Dendritic cell treated with granulocyte-macrophage colony-stimulating factor and Interleukin-4, amounts not matched to agents 40 ng/mL and 50 ng/mL, for 4 days (primary cell): ENCODE data around the gene TMEM82.

Experiments used
- H3K27ac Mint-ChIP-seq: one replicate; pipeline ENCODE4 v1.8.0; 2022; ENCODE audit warnings: mild to moderate bottlenecking, mixed read lengths
- H3K27me3 Mint-ChIP-seq: one replicate; pipeline ENCODE4 v1.8.0; 2022; ENCODE audit warnings: mild to moderate bottlenecking, mixed read lengths
- H3K36me3 Mint-ChIP-seq: one replicate; pipeline ENCODE4 v1.8.0; 2022; ENCODE audit warnings: low read depth, mixed read lengths
- H3K4me1 Mint-ChIP-seq: one replicate; pipeline ENCODE4 v1.8.0; 2022; ENCODE audit warnings: low read depth, mixed read lengths
- H3K4me3 Mint-ChIP-seq: one replicate; pipeline ENCODE4 v1.8.0; 2022; ENCODE audit warnings: mild to moderate bottlenecking, moderate library complexity, mixed read lengths
- H3K9me3 Mint-ChIP-seq: one replicate; pipeline ENCODE4 v1.8.0; 2022; ENCODE audit warnings: mixed read lengths
- intact Hi-C: fragments of 100-400 bp; cut with micrococcal nuclease; formaldehyde crosslinking; loops from one replicate; pipeline ENCODE4 v1.15.0; 2022

The TMEM82 gene

GRCh38 chr1:15735304-15736037, 6.8 kb upstream of the TMEM82 start:
- H3K27me3 Mint-ChIP-seq, result no peaks in the 10 kb centered on the region
- peaks cover 86% of the 10 kb centered on the region for H3K36me3 Mint-ChIP-seq
- no peaks in the 10 kb centered on the region for H3K9me3 Mint-ChIP-seq
- no peak overlapping the region for H3K4me3 Mint-ChIP-seq
- H3K4me1 Mint-ChIP-seq, result peaks cover 7% of the 10 kb centered on the region
- intact Hi-C loops, result no loop called here
- H3K27ac Mint-ChIP-seq, result peak overlapping the region; percentile 22

- intact Hi-C loops, result no loop called here
- H3K4me1 Mint-ChIP-seq, result peaks cover 10% of the 10 kb centered on the region
- H3K9me3 Mint-ChIP-seq, result no peaks in the 10 kb centered on the region
- no peaks in the 10 kb centered on the region for H3K27me3 Mint-ChIP-seq
- H3K4me3 Mint-ChIP-seq, result no peak within 1 kb of the TSS
- H3K27ac Mint-ChIP-seq, result peak within 1 kb of the TSS; percentile 38
- H3K36me3 Mint-ChIP-seq, result peaks cover 78% of the 10 kb centered on the region
Measured at GRCh38 chr1:15736038-15736891, 6.0 kb upstream of the TMEM82 start, which contains the start of gene SLC25A34. Gene SLC25A34, plus strand, starts transcription at chr1:15736258. Its CDS starts 228 bp downstream, at chr1:15736486.

DNA sequence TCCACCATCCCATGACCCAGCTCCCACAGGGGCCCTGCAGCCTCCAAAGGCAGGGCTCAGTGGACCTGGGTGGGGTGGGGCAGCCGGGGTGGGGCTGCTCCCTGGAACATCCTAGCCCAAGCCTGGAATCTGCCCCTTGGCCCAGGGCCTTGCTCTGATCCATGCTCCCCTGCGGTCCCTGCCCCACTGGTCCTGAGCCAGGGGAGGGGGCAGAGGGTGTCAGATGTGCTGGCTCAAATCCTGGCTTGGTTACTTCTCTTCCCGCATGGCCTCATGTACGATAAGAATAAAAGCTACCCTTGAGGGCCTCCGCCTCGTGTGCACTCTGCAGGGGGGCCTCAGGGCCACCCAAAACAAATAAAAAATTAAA, 5.4 kb upstream of the TMEM82 start:
- Mint-ChIP-seq H3K36me3 (peaks cover 72% of the 10 kb centered on the region), H3K27ac (peak overlapping the region; percentile 38), H3K27me3 (no peaks in the 10 kb centered on the region), H3K4me1 (peaks cover 13% of the 10 kb centered on the region), H3K9me3 (no peaks in the 10 kb centered on the region), H3K4me3 (no peak overlapping the region)
- intact Hi-C loops, result no loop called here

GRCh38 chr1:15737324-15738319, 4.7 kb upstream of the TMEM82 start:
- intact Hi-C loops, result no loop called here
- Mint-ChIP-seq H3K27me3 (no peaks in the 10 kb centered on the region), H3K4me1 (peaks cover 13% of the 10 kb centered on the region), H3K27ac (peak overlapping the region; percentile 38), H3K4me3 (no peak overlapping the region), H3K36me3 (peaks cover 64% of the 10 kb centered on the region), H3K9me3 (no peaks in the 10 kb centered on the region)

GRCh38 chr1:15738416-15739113, 3.7 kb upstream of the TMEM82 start:
- no peak overlapping the region for H3K4me3 Mint-ChIP-seq
- no peaks in the 10 kb centered on the region for H3K27me3 Mint-ChIP-seq
- peaks cover 13% of the 10 kb centered on the region for H3K4me1 Mint-ChIP-seq
- no peak overlapping the region for H3K27ac Mint-ChIP-seq
- H3K9me3 Mint-ChIP-seq, result no peaks in the 10 kb centered on the region
- intact Hi-C loops, result no loop called here
- H3K36me3 Mint-ChIP-seq, result peaks cover 55% of the 10 kb centered on the region

DNA sequence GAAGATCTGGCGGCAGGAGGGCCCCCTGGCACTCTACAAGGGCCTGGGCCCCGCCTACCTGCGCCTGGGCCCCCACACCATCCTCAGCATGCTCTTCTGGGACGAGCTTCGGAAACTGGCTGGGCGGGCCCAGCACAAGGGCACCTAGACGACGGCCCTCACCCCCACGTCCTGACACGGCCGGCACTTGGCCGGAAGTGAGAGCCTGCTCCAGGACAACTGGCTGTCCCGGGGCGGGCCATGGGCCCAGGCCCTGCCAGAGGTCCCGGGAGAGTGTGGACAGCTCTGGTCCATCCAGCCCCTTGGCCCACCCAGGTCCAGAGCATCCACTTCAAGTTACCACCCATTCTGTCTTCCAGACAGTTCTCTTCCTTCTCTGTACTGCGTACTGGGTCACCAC, 3.0 kb upstream of the TMEM82 start:
- Mint-ChIP-seq H3K4me3 (no peak overlapping the region), H3K9me3 (no peaks in the 10 kb centered on the region), H3K27ac (no peak overlapping the region), H3K27me3 (no peaks in the 10 kb centered on the region), H3K4me1 (peaks cover 13% of the 10 kb centered on the region), H3K36me3 (peaks cover 48% of the 10 kb centered on the region)
- intact Hi-C loops, result no loop called here

- H3K27ac Mint-ChIP-seq, result no peak overlapping the region
- intact Hi-C loops, result loop anchor here (2.0 kb wide), 1 partner anchor 145 kb away; no protein-coding TSS in a partner anchor
- H3K36me3 Mint-ChIP-seq, result peaks cover 43% of the 10 kb centered on the region
- no peaks in the 10 kb centered on the region for H3K9me3 Mint-ChIP-seq
- H3K27me3 Mint-ChIP-seq, result no peaks in the 10 kb centered on the region
- H3K4me3 Mint-ChIP-seq, result no peak overlapping the region
- peaks cover 13% of the 10 kb centered on the region for H3K4me1 Mint-ChIP-seq
Measured at GRCh38 chr1:15739745-15740144, 2.6 kb upstream of the TMEM82 start.

DNA sequence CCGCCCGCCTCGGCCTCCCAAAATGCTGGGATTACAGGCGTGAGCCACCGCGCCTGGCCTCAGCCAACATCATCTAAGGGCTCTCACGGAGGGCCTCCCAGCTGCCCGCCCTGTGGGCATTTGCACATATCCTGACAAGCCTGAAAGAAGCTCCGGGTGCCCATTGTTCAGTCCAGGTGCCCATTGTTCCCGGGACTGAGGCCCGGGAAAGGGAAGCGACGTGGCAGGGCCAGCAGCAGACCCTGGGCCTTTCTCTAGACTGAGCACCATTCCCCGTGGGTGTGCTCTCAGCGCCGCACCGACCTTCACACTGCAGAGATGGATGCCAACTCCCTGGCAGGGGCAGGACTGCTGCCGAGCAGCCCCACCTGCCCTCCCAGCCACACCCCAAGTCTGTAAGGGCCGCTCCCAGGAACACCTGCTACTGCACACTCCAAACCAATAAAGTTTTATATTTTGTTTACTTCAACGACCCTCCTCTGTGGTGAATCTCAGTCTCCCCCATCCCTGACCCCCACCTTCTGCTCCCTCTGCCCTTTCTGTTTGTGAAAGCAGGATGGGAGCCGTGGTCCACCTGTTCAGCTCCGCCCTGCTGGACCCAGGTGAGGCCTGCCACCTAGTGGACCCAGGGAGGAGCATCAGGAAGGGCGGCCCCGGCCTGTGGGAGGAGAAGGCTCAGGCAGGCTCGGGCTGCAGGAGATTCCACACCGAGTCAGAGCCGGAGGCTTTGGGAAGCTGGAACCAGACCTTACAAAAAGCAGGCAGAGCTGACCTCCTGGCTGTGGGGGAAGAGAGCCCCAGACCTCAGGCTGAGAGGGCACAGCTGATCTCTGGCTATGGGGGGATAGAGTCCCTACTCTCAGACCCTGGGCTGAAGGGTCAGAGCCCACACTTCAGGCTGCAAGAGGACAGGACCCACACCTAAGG, 1.1 kb upstream of the TMEM82 start:
- intact Hi-C loops, result loop anchor here (2.0 kb wide), 1 partner anchor 146 kb away; no protein-coding TSS in a partner anchor
- H3K36me3 Mint-ChIP-seq, result peaks cover 29% of the 10 kb centered on the region
- no peaks in the 10 kb centered on the region for H3K9me3 Mint-ChIP-seq
- peaks cover 13% of the 10 kb centered on the region for H3K4me1 Mint-ChIP-seq
- H3K27me3 Mint-ChIP-seq, result no peaks in the 10 kb centered on the region
- no peak overlapping the region for H3K27ac Mint-ChIP-seq
- no peak overlapping the region for H3K4me3 Mint-ChIP-seq

- Mint-ChIP-seq H3K4me1 (peaks cover 6% of the 10 kb centered on the region), H3K36me3 (peaks cover 7% of the 10 kb centered on the region), H3K27me3 (no peaks in the 10 kb centered on the region), H3K4me3 (no peak overlapping the region), H3K27ac (no peak overlapping the region), H3K9me3 (no peaks in the 10 kb centered on the region)
- intact Hi-C loops, result no loop called here
Measured at GRCh38 chr1:15744122-15744679, 1.9 kb downstream of the TMEM82 start.

- Mint-ChIP-seq H3K4me3 (no peak overlapping the region), H3K27me3 (peaks cover 7% of the 10 kb centered on the region), H3K36me3 (no peaks in the 10 kb centered on the region), H3K9me3 (no peaks in the 10 kb centered on the region), H3K4me1 (no peaks in the 10 kb centered on the region), H3K27ac (no peak overlapping the region)
- intact Hi-C loops, result no loop called here
Measured at GRCh38 chr1:15747378-15747777, 5.1 kb downstream of the TMEM82 start.

DNA sequence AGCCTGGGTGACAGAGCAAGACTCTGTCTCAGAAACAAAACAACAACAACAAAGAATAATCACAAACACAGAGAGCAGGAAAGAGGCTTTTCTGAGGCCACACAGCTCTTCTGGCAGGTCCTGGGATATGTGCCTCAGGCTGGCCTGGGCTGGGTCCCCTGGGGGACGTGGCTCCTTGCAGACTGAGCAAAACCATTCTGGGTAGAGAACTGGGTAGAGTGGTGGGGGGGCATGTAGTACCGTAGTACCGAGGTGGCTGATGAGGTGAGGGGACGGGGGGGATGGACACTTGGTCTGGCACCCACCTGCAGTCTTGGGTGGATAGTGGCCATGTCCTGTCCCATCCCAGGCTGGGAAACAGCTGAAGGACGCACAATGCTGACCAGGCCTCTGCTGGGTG, 6.0 kb downstream of the TMEM82 start:
- Mint-ChIP-seq H3K36me3 (no peaks in the 10 kb centered on the region), H3K9me3 (no peaks in the 10 kb centered on the region), H3K27ac (no peak overlapping the region), H3K4me1 (no peaks in the 10 kb centered on the region), H3K27me3 (peaks cover 8% of the 10 kb centered on the region), H3K4me3 (no peak overlapping the region)
- intact Hi-C loops, result no loop called here

- no peaks in the 10 kb centered on the region for H3K36me3 Mint-ChIP-seq
- H3K4me3 Mint-ChIP-seq, result no peak overlapping the region
- H3K27ac Mint-ChIP-seq, result no peak overlapping the region
- peaks cover 10% of the 10 kb centered on the region for H3K27me3 Mint-ChIP-seq
- H3K4me1 Mint-ChIP-seq, result no peaks in the 10 kb centered on the region
- H3K9me3 Mint-ChIP-seq, result no peaks in the 10 kb centered on the region
- intact Hi-C loops, result no loop called here
Measured at GRCh38 chr1:15748690-15749398, 6.5 kb downstream of the TMEM82 start.
